NCI-H446 (cell line): ENCODE data around the gene SLC35F6.
"Not testable (repeated sequence)": the region's sequence is repeated elsewhere in the genome, so short reads cannot be mapped to it uniquely, and the experiment has no call there.

Source experiments
- DNase-seq, 2 experiments: peaks; one replicate each; lab custom pipeline; 2025; lab: John Stamatoyannopoulos, UW

The SLC35F6 gene

DNA sequence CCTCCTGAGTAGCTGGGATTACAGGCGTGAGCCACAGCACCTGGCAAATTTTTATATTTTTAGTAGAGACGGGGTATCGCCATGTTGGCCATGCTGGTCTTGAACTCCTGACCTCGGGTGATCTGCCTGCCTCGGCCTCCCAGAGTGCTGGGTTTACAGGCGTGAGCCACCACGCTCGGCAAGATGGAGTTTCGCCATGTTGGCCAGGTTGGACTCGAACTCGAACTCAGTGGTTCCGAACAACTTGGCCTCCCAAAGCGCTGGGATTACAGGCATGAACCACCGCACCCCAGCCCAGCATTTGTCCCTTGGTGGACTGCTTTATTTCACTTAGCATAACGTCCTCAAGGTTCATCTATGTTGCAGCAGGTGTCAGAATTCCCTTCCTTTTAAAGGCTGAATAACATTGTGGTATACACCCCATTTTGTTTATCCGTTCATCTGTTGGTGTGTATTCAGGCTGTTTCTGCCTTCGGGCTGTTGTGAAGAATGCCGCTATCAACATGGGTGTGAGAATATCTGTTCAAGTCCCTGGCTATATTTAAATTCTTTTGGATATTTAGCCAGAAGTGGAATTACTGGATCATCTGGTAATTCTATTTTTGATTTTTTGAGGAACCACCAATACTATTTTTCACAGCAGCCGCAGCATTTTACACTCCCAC lies 20.6 kb downstream of the SLC35F6 start:
- DNase-seq, result no peak

- peak; percentile 97 to 98 for DNase-seq
Observed at GRCh38 chr2:26785431-26786206, 21.5 kb downstream of the SLC35F6 start, which contains the start of gene CENPA. Gene CENPA (plus strand): TSS chr2:26786056. CDS start chr2:26786197, 141 bp downstream.

DNA sequence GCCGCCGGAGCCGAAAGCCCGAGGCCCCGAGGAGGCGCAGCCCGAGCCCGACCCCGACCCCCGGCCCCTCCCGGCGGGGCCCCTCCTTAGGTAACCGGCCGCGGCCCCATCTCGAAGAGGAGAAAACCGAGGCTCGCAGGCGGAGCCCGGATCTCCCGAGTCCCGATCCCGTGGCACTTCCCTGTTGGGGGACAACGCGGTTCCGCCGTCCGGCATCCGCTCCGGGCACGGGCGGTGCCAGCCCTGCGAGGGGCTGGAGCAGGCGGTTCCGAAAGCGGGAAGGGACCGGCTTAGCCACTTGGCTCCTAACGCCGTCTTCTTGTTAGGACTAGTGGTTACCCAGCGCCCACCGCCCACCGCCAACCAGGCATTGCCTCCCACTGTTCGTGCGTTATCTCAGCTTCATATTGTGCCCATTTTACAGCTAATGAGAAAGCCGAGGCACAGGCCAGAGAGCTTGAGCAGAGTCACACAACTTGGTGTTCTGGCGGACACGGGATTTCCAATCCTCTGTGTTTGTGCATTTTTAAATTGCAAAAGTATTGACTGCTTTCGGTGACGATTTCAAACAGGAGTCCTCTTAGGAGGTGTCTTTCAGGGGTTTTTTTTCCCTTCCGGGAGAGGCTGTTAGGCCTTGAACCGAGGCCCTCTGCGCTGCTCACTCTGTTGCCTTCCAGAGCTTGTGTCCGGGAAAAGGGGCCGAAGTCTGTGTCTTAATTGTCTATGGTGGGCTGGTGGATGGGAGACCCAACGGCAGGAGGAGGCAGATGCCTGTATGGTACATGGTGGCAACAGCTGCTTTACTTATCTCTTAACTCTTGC lies 22.3 kb downstream of the SLC35F6 start:
- peak in 1 of 2 experiments; percentile 28 for DNase-seq

- DNase-seq, result no peak
Observed at GRCh38 chr2:26792720-26793119, 28.6 kb downstream of the SLC35F6 start.

GRCh38 chr2:26793518-26793917 lies 29.4 kb downstream of the SLC35F6 start:
- no peak for DNase-seq

DNA sequence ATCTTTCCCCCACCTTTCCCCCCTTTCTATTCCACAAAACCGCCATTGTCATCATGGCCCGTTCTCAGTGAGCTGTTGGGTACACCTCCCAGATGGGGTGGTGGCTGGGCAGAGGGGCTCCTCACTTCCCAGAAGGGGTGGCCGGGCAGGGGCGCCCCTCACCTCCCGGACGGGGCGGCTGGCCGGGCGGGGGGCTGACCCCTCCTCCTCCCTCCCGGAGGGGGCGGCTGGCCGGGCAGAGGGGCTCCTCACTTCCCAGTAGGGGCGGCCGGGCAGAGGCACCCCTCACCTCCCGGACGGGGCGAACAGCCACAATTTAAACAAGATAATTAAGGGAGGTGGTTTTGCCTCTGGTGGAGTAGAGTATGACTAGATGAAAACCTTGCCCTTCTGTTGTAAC lies 31.1 kb downstream of the SLC35F6 start:
- not testable (repeated sequence) for DNase-seq

DNA sequence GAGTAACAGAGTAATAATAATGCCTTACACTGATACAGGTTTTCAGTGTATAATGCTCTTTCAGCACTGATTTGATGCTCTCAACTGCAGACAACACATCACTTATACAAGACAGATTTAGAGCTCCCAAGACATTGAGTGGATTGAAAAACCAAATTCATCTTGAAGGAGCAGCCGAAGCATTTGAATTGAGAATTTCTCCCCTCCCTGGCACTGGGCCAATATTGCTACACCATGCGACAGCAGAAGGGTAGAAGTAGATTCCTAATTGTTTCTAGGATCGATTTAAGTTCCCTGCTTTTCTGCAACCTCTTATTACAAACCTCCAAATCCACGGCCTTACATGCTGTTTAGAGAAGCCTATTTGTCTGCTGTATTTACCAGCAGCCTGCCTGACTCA lies 37.2 kb downstream of the SLC35F6 start:
- DNase-seq, result no peak

DNA sequence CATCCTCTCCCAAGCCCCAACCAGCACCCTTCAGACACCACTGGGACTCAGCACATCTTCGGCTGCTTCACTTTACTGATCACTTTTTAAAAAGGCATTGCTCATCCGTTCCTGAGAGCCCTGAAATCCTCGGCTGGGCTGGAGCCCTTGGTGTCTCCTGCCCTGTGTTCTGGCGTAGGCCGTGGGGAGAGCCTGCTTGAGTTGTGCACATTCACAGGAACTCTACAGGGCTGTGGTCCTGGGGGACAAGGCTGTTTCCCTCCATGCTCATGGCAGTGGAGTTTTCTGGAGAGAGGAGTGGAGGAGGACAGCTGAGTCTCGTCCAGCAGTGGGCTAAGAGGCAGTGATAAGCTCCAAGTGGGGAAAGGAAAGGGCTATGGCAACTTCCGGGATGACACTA lies 37.7 kb downstream of the SLC35F6 start:
- DNase-seq, result no peak

- no peak for DNase-seq
Observed at GRCh38 chr2:26805241-26805676, 41.2 kb downstream of the SLC35F6 start.

DNA sequence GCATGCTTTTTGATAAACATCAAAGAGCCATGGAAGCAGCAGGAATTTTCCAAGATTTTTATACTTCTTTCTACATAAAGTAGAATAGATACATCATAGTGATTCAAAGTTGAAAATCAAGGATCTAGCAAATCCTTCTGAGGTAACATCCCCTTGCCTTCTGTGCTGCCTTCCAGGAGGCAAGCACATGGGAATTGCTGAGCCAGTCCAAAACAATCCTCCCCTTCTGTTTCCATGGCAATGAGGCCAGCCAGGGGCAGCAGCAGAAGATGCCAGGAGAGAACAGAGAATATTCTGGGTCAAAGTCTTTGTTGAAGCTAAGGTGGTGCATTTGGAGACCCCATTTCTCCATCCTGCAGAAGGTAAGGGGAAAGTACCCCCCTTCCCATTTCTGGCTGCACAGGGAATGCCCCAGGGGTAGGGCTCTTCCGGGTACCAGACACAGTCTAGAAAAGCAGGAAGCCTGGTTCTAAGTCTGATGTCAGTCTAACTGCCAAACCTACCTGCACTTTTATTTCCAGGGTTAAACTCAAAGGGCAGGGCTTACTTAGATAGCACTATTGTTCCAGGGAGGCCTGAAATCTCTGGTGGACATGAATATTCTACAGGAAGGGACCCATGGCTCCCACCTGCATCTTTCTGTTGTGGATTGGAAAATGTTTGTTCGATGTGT lies 43.8 kb downstream of the SLC35F6 start:
- peak in 1 of 2 experiments; percentile 12 for DNase-seq

DNA sequence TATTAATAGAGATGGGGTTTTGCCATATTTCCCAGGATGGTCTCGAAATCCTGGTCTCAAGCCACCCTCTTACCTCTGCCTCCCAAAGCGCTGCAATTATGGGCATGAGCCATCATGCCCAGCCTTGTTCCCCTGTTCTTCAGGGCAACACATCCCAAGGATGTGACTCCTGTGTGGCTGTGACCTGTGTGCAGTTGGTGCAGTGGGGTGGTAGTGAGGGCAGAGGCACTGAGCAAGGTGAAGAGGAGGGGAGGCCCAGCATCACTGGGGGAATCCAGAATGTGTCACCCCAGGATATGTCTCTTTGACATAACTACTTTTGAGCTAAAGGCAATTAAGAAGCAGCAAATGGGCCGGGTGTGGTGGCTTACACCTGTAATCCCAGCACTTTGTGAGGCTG lies 45.1 kb downstream of the SLC35F6 start:
- no peak for DNase-seq

GRCh38 chr2:26809876-26810577 lies 45.9 kb downstream of the SLC35F6 start:
- DNase-seq, result no peak

DNA sequence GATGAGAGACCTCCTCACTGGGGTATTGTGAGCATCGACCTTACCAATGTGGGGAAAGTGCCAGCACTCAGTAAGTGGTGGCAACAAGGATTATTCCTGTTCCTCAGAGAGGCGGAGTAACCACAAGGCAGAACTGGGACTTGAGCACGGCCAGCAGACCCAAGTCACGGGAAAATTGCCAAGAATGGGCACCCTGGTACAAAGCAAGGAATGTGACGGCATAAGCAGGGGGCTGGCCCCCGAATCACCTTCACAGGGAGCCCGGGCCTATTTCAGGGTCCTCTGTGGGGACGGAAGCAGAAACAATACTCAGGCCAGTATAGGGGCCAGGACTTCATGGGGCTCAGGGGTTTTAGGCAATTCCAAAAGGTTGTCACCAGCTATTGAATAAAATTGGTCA lies 47.2 kb downstream of the SLC35F6 start:
- no peak for DNase-seq

DNA sequence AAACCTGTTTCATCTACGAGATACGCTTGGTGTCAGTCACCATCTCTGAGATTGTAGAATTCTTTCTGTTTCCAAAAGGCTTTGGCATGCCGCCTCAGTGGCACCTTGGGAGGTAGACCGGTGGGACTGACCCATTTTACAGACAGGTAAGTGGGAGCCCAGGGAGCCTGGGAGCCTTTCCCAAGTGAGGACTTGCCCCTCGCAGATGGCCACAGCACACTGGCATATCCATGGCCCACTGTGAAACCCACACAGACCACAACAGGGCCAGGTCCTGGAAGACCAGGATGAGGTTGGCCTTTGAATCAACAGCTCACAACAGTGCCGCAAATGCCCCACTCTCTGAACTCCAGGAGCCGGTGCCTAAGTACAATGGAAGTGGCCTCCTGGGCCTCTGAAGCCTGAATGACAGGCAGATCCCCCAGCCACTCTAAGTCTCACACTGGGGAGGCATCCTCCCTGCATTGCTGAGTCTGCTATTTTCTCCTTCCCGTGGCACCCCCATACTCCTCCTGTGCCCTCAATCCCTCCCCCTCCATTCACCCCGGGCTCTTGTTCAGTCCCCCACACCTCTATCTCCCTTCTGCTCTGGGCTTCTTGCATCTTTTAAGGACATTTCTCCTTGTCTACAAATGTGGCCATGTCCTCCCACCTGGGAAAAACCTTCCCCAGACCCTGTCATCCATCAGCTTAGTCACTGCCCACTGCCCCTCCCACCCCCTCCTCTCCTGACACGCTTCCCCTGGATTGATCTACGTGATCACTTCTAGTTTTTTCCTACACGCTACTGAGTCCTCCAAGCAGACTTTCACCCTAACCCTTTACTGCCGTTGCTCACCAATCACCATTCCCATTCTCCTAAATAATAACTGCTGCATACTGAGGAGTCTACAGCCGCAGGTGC lies 48.0 kb downstream of the SLC35F6 start:
- no peak for DNase-seq

DNA sequence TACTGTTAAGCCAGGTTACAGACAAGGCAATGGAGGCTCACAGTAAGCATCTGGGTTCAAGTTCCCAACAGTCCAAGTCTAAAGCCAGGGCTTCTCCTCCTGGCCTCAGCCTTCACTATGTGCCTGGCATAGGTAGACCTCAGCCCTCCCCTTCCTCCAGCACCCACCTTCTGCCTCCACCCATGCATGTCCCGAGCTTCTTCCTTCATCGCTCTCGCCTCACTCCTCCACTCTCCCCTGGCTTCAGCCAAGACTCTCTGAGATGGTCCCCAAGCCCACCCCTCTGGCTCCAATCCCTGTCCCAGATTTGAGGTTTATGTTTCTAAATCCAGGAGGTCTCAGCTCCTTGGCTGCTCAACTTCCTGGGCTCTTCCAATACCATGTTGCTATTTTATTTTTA lies 48.6 kb downstream of the SLC35F6 start:
- DNase-seq, result no peak

GRCh38 chr2:26814072-26814765 lies 50.1 kb downstream of the SLC35F6 start:
- not testable (repeated sequence) for DNase-seq

DNA sequence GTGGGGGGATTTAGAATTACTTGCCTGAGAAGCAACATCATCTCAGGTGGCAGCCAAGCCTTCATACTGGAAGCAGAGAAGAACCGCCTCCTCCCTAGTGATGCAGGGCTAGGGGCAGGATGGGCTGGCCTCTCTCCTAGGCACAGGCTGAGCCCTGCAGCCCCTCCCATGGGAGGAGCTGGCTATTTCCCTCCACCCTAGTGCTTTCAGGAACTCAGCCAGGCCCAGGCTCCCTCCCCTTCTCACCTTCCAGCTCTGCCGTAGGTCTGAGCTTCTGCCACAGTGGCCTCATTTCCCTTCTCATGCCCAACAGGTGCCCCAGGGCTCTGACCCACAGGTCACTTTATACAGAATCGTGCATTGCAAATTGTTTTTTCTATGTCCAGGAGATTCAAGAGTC lies 52.8 kb downstream of the SLC35F6 start:
- no peak for DNase-seq

- DNase-seq, result no peak
Observed at GRCh38 chr2:26818255-26818654, 54.2 kb downstream of the SLC35F6 start.

DNA sequence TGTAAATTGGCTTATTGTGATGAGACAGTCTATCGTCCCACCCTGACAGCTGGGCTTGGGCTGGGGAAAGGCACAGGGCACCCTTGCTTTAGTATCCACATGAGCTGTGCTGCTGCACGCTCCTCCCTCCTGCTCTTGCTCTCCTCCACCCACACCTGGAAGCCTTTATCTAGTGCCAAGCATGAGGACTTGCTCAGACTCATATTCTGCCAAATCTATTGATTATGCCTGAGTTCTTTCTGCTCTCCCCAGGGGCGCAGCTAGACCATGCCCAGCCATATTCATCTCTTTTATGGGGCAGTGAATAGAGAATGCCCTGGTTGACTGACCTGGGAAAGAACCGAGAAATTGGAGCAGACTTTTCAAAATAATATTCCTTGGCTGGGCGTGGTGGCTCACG lies 54.9 kb downstream of the SLC35F6 start:
- DNase-seq, result no peak

DNA sequence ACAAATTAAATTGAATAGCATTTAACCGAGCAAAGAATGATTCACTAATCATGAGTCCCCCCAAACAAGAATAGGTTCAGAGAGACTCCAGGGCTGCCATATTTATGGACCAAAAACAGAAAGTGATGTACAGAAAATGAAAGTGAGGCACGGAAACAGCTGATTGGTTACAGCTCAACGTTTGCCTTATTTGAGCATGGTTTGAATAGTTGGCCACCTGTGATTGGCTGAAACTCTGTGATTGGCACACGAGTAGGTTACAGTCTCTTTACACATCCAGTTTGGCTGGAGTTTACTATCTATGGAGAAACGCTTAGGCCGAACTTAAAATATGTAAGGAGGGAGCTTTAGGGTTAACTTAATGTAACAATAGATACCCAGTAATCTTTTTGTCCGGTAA lies 56.8 kb downstream of the SLC35F6 start:
- no peak for DNase-seq
